Vagina (tissue), 2 donors: Measurements from ENCODE around the gene HTRA1.

ENCODE experiments used
- CTCF ChIP-seq, 3 experiments: fragments of 450-650 bp in 2 of 3; fragments of 200-600 bp in 1 of 3; sonication (generic) in 1 of 3; IDR thresholded peaks; one replicate each; pipeline ENCODE4 v1.5.1; 2017 to 2019; ENCODE audit warnings: antibody characterized with exemption in 3 of 3, mild to moderate bottlenecking in 2 of 3, moderate library complexity in 2 of 3
- POLR2A ChIP-seq, 2 donors: fragments of 450-650 bp; IDR thresholded peaks; one replicate each; pipeline ENCODE4 v1.6.1; 2017; ENCODE audit warnings: antibody characterized with exemption in 2 of 2, mild to moderate bottlenecking in 2 of 2, moderate library complexity in 2 of 2
- POLR2AphosphoS5 ChIP-seq, 2 donors: sonication (generic); formaldehyde crosslinking; IDR thresholded peaks; one replicate each; pipeline ENCODE4 v1.9.0; 2017; ENCODE audit warnings: antibody characterized with exemption in 2 of 2, mild to moderate bottlenecking in 2 of 2, low read depth in 1 of 2; ENCODE audit not compliant: insufficient read depth in 1 of 2

GRCh38 chr10:122424059-122424458 is 37.3 kb upstream of the HTRA1 start:
- TF ChIP-seq CTCF (IDR thresholded peaks at IDR 0.05) (no peak), POLR2A (IDR thresholded peaks at IDR 0.05) (no peak), POLR2AphosphoS5 (IDR thresholded peaks at IDR 0.05; ENCODE audit: insufficient read depth in 1 of 2, low read depth in 1 of 2) (no peak)
